ENCODE data around the gene PCSK4. TPM values are rescaled to one million over a fixed set of nuclear protein-coding genes. Genes with fewer than 3 reads are reported as not detected.

Gene PCSK4
- total and polyA plus RNA-seq, 4 donors: 2.2 to 14.4 (median 9.3) TPM

DNA sequence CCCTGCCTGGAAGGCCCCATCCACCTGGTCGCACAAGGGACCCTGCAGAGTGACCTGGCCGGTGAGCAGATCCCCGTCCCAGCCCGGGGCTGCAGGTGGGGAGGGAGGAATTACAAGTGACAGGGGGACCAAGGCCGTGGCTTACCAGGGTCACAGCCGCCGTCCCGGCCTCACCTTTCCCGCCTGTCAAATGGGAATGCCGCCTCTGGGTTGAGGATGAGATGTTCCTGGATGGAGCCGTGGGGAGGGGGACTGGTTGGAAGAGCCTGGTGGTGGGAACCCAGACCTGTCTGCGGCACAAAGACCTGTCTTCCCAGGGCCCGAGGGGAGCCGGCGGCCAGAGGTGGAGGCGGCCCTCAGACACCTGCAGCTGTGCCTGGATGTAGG is 39.3 kb upstream of the PCSK4 start:
- 82% methylated on average over 13 of the region's 16 CpGs for WGBS (ENCODE audit: insufficient coverage)
- no peaks in the 10 kb centered on the region for H3K9me3 ChIP-seq (ENCODE audit: control insufficient read depth, insufficient read depth, low read length)
- H3K27ac ChIP-seq (ENCODE audit: low read depth, low read length): no peak overlapping the region
- H3K36me3 ChIP-seq (ENCODE audit: control insufficient read depth, insufficient read depth, low read length): peaks cover 54% of the 10 kb centered on the region
- peaks cover 10% of the 10 kb centered on the region for H3K27me3 ChIP-seq (ENCODE audit: control insufficient read depth, insufficient read depth, low read length)
- no peak for DNase-seq (ENCODE audit: low read depth in 4 of 6, low spot score in 6 of 6)
- no peak overlapping the region for H3K4me3 ChIP-seq (ENCODE audit: low read depth, low read length)
- H3K4me1 ChIP-seq (ENCODE audit: control insufficient read depth, insufficient read depth, low read length): peaks cover 7% of the 10 kb centered on the region

DNA sequence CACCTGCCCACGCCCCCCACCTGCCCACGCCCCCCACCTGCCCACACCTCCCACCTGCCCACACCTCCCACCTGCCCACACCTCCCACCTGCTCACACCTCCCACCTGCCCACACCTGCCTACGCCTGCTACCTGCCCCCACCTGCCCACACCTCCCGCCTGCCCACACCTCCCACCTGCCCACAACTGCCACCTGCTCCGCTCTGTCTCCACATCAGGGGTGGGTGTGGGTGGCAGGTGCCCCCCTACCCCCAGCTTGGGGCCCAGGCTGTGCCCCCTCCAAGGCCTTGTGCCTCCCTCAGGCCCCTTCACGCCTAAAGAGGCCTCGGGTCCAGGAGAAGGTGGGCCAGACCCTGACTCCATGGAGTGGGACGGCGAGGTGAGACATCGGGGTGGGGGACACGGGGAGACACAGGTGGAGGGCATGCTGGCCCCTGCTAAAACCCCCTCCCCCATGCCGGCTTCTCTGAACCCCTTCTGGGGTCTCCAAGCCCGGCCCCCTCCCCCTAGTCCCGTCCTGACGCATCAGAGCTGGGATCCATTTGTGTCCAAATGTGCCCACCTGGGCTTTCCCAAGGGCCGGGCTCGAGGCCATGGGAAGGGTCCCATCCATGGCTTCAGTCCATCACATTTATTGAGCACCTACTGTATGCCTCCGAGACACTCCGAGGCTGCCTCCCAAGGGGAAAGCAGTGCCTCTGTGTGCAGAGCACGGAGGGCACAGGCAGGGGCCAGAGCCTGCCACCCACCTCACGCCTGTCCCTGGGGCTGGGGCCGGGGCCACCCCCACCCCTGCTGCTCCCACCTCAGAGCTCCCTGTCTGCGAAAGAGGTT is 38.7 kb upstream of the PCSK4 start:
- 84% methylated on average over 19 of the region's 23 CpGs for WGBS (ENCODE audit: insufficient coverage)
- DNase-seq (ENCODE audit: low read depth in 4 of 6, low spot score in 6 of 6): no peak
- Histone ChIP-seq H3K4me3 (ENCODE audit: low read depth, low read length) (no peak overlapping the region), H3K4me1 (ENCODE audit: control insufficient read depth, insufficient read depth, low read length) (peaks cover 10% of the 10 kb centered on the region), H3K9me3 (ENCODE audit: control insufficient read depth, insufficient read depth, low read length) (no peaks in the 10 kb centered on the region), H3K36me3 (ENCODE audit: control insufficient read depth, insufficient read depth, low read length) (peaks cover 53% of the 10 kb centered on the region), H3K27me3 (ENCODE audit: control insufficient read depth, insufficient read depth, low read length) (peaks cover 11% of the 10 kb centered on the region), H3K27ac (ENCODE audit: low read depth, low read length) (no peak overlapping the region)

DNA sequence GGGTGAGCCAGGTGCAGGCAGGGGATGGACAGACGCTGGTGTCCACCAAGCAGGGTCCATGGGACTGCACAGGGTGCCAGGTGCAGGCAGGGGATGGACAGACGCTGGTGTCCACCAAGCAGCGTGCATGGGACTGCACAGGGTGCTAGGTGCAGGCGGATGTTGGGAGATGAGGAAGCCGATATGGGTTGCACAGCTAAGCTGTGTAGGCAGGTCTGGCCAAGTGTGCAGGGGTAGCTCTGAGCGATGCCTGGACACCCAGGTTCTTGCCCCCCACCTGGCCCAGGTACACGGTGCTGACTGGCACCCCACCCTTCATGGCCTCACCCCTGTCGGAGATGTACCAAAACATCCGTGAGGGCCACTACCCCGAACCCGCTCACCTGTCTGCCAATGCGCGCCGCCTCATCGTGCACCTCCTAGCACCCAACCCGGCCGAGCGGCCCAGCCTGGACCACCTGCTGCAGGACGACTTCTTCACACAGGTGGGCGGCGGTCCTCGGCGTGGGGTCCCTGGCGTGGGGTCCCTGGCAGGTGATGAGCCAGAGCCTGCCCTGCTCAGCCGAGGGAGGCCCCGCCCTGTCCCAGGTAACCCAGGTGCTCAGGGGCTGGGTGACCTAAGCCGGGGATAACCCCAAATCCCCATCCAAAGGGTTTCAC is 37.6 kb upstream of the PCSK4 start:
- DNase-seq (ENCODE audit: low read depth in 4 of 6, low spot score in 6 of 6): no peak
- H3K27ac ChIP-seq (ENCODE audit: low read depth, low read length): no peak overlapping the region
- H3K27me3 ChIP-seq (ENCODE audit: control insufficient read depth, insufficient read depth, low read length): peaks cover 18% of the 10 kb centered on the region
- peaks cover 46% of the 10 kb centered on the region for H3K36me3 ChIP-seq (ENCODE audit: control insufficient read depth, insufficient read depth, low read length)
- peaks cover 15% of the 10 kb centered on the region for H3K4me1 ChIP-seq (ENCODE audit: control insufficient read depth, insufficient read depth, low read length)
- WGBS (ENCODE audit: insufficient coverage): 82% methylated on average over 27 of the region's 27 CpGs
- H3K9me3 ChIP-seq (ENCODE audit: control insufficient read depth, insufficient read depth, low read length): no peaks in the 10 kb centered on the region
- H3K4me3 ChIP-seq (ENCODE audit: low read depth, low read length): no peak overlapping the region

DNA sequence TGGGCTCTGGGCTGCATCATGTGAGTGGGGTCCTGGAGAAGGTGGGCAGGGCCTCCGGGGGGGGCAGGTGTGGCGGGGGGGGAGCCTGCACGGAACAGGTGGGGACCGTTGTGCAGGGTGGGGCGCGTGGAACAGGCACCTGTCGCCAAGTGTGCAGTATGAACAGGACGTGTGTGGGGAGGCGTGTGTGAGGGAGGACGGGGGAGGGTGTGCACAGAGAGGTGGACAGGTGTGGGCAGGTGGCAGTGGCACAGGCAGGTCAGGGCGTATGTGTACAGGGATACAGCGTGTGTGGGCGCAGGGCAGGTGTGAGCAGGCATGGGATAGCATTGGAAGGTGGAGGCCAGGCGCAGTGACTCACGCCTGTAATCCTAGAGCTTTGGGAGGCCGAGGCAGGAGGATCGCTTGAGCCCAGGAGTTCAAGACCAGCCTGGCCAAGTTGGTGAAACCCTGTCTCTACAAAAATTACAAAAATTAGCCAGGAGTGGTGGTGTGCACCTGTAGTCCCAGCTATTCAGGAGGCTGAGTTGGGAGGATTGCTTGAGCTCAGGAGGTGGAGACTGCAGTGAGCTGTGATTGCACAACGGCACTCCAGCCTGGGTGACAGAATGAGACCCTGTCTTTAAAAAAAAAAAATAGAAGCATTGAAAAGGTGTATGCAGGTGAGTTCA is 37.0 kb upstream of the PCSK4 start:
- H3K4me1 ChIP-seq (ENCODE audit: control insufficient read depth, insufficient read depth, low read length): peaks cover 20% of the 10 kb centered on the region
- H3K27me3 ChIP-seq (ENCODE audit: control insufficient read depth, insufficient read depth, low read length): peaks cover 20% of the 10 kb centered on the region
- no peak for DNase-seq (ENCODE audit: low read depth in 4 of 6, low spot score in 6 of 6)
- WGBS (ENCODE audit: insufficient coverage): 78% methylated on average over 18 of the region's 18 CpGs
- H3K4me3 ChIP-seq (ENCODE audit: low read depth, low read length): no peak overlapping the region
- H3K9me3 ChIP-seq (ENCODE audit: control insufficient read depth, insufficient read depth, low read length): no peaks in the 10 kb centered on the region
- H3K36me3 ChIP-seq (ENCODE audit: control insufficient read depth, insufficient read depth, low read length): peaks cover 46% of the 10 kb centered on the region
- H3K27ac ChIP-seq (ENCODE audit: low read depth, low read length): no peak overlapping the region

DNA sequence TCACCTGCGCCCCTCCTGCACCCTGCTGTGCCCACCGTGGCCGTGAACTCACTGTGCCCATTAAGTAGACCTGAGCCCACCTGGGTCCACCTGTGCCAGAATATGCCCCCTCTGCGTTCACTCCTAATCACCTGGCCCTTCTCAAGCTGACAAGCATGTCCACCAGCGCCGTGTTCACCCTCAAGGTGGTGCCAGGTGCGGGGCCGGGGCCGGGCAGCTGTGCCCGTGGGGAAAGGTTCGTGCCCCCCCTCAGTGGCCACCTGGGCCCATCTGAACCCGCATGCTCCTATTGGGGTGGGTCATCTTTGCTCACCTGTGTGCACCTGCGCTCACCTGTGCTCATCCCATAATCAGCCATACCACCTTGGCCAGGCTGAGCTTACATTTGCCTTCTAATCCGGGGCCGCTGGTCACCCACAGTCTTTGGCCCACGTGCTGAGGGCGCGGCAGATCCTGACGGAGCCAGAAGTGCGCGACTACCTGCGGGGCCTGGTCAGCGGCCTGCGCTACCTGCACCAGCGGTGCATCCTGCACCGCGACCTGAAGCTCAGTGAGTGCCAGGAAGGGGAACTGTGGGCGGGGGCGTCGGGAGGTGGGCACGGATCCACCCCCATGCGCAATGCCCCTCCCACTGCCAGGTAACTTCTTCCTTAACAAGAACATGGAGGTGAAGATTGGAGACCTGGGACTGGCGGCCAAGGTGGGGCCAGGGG is 36.1 kb upstream of the PCSK4 start:
- DNase-seq (ENCODE audit: low read depth in 4 of 6, low spot score in 6 of 6): no peak
- peaks cover 43% of the 10 kb centered on the region for H3K36me3 ChIP-seq (ENCODE audit: control insufficient read depth, insufficient read depth, low read length)
- peaks cover 29% of the 10 kb centered on the region for H3K4me1 ChIP-seq (ENCODE audit: control insufficient read depth, insufficient read depth, low read length)
- no peak overlapping the region for H3K4me3 ChIP-seq (ENCODE audit: low read depth, low read length)
- 80% methylated on average over 32 of the region's 33 CpGs for WGBS (ENCODE audit: insufficient coverage)
- peaks cover 20% of the 10 kb centered on the region for H3K27me3 ChIP-seq (ENCODE audit: control insufficient read depth, insufficient read depth, low read length)
- H3K9me3 ChIP-seq (ENCODE audit: control insufficient read depth, insufficient read depth, low read length): no peaks in the 10 kb centered on the region
- H3K27ac ChIP-seq (ENCODE audit: low read depth, low read length): no peak overlapping the region

DNA sequence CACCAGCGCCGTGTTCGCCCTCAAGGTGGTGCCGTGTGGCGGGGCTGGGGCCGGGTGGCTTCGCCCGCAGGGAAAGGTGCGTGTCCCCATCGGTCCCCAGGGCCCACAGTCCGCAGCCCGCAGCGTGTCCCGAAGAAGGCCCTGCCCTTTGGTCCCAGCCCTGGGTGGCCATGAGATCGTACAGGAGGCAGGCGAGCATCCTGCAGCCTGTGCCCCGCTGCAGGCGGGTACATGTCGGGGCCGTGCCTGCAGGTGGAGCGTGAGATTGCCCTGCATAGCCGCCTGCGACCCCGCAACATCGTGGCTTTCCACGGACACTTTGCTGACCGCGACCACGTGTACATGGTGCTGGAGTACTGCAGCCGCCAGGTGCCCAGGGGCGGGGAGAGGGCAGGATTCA is 35.2 kb upstream of the PCSK4 start:
- no peaks in the 10 kb centered on the region for H3K9me3 ChIP-seq (ENCODE audit: control insufficient read depth, insufficient read depth, low read length)
- no peak overlapping the region for H3K27ac ChIP-seq (ENCODE audit: low read depth, low read length)
- WGBS (ENCODE audit: insufficient coverage): 66% methylated on average over 31 of the region's 31 CpGs
- no peak for DNase-seq (ENCODE audit: low read depth in 4 of 6, low spot score in 6 of 6)
- peaks cover 29% of the 10 kb centered on the region for H3K4me1 ChIP-seq (ENCODE audit: control insufficient read depth, insufficient read depth, low read length)
- H3K4me3 ChIP-seq (ENCODE audit: low read depth, low read length): no peak overlapping the region
- peaks cover 42% of the 10 kb centered on the region for H3K36me3 ChIP-seq (ENCODE audit: control insufficient read depth, insufficient read depth, low read length)
- H3K27me3 ChIP-seq (ENCODE audit: control insufficient read depth, insufficient read depth, low read length): peaks cover 20% of the 10 kb centered on the region

DNA sequence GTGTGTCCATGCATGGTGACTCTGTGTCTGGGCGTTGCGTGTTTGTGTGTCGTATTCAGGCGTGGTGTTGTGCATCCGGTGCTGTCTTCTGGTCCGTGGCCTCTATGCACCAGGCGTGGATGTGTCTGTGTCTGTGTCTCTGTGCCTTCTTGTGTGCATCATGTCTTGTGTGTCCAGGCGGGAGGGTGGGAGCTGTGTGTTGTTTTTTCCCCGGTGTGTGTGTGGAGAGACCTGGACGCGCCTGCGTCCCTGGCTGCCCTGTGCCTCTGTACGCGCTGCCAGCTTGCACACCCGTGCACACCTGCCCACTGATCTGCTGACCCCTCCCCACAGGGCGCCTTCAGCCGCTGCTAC is 34.8 kb upstream of the PCSK4 start:
- no peaks in the 10 kb centered on the region for H3K9me3 ChIP-seq (ENCODE audit: control insufficient read depth, insufficient read depth, low read length)
- H3K27me3 ChIP-seq (ENCODE audit: control insufficient read depth, insufficient read depth, low read length): peaks cover 20% of the 10 kb centered on the region
- 71% methylated on average over 16 of the region's 17 CpGs for WGBS (ENCODE audit: insufficient coverage)
- no peak overlapping the region for H3K27ac ChIP-seq (ENCODE audit: low read depth, low read length)
- peaks cover 29% of the 10 kb centered on the region for H3K4me1 ChIP-seq (ENCODE audit: control insufficient read depth, insufficient read depth, low read length)
- H3K4me3 ChIP-seq (ENCODE audit: low read depth, low read length): no peak overlapping the region
- H3K36me3 ChIP-seq (ENCODE audit: control insufficient read depth, insufficient read depth, low read length): peaks cover 38% of the 10 kb centered on the region
- no peak for DNase-seq (ENCODE audit: low read depth in 4 of 6, low spot score in 6 of 6)

DNA sequence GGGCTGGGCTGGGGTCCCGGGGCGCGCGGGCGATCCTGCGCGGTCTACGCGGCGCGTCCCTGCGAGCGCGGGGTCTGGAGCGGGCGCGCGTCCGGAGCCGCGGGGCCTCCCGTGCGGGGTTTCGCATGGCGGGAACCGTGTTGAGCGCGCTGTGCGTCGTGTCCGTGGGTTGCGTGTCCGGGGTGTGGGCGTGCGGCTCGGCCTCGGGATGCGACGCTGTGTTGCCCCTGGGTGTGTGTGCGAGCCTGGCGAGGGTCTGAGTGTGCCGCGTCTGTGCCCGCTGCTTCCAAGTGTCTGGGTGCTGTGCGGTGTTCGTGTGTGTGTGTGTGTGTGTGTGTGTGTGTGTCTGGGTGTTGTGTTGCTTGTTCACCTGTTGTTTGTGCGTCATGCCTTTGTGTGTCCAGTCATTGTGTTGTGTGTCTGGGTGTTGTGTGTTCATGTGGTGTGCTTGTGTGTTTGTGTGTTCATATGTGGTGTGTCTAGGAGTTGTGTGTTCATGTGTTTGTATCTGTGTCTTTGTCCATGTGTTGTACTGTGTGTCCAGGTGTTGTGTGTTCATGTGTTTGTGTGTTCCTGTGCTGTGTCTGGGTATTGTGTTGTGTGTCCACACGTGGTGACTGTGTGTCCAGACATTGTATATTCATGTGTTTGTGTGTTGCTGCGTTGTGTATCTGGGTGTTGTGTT is 34.3 kb upstream of the PCSK4 start:
- H3K27ac ChIP-seq (ENCODE audit: low read depth, low read length): no peak overlapping the region
- DNase-seq (ENCODE audit: low read depth in 4 of 6, low spot score in 6 of 6): peak in 1 of 6 donors; percentile 45

More for the DNA sequence above, 34.3 kb upstream of the PCSK4 start:
- no peaks in the 10 kb centered on the region for H3K9me3 ChIP-seq (ENCODE audit: control insufficient read depth, insufficient read depth, low read length)
- H3K27me3 ChIP-seq (ENCODE audit: control insufficient read depth, insufficient read depth, low read length): peaks cover 20% of the 10 kb centered on the region
- peaks cover 33% of the 10 kb centered on the region for H3K36me3 ChIP-seq (ENCODE audit: control insufficient read depth, insufficient read depth, low read length)
- H3K4me1 ChIP-seq (ENCODE audit: control insufficient read depth, insufficient read depth, low read length): peaks cover 29% of the 10 kb centered on the region
- H3K4me3 ChIP-seq (ENCODE audit: low read depth, low read length): no peak overlapping the region
- 10% methylated on average over 49 of the region's 49 CpGs for WGBS (ENCODE audit: insufficient coverage)

Data from spinal cord (tissue), 10 donors.